Stimulated activated CD8-positive, alpha-beta memory T cell treated with anti-CD3 and anti-CD28 coated beads, Interleukin-7, amount 100 ng/mL, for 4 hours (primary cell): ENCODE data around the gene RASGRP2.
"Not testable (repeated sequence)": the region's sequence is repeated elsewhere in the genome, so short reads cannot be mapped to it uniquely, and the experiment has no call there.

ENCODE experiments used
- DNase-seq, 2 donors: peaks; one replicate each; pipeline ENCODE4 v3.0.0-alpha.2; 2020; ENCODE audit warnings: low read depth in 2 of 2

RASGRP2 gene

DNA sequence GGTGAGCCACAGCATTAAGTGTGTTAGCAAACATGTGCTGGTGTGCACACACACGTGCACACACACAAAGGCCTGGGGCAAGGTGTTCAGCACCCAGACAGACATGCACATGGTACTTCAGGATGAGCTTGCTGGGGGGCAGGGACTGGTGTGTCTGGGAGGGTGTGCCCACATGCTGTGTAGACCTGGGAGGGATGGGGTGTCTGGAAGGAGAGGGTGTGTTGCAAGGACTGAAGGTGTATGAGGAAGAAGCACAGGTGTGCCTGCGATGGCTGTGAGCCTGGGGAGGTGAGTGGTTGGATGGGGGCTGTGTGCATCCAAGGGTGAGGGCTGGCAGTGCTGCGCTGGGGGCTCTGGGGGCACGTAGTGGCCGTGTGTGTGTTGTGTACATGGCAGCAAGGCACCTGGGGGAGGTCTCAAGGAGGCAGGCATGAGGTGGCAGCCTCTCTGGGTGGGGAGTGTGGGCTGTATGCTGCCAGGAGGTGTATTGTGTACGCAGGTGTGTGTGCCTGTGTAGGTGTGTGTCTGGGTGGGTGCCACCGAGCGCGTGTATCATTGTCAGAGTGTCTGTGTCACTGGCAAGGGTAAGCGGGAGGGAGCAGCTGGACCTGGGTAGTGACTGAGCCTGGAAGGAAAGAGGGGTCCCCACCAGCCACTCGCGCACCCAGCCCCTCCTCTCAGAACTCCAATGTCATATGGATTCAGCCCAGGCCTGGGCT is 23.1 kb downstream of the RASGRP2 start:
- DNase-seq, result no peak

DNA sequence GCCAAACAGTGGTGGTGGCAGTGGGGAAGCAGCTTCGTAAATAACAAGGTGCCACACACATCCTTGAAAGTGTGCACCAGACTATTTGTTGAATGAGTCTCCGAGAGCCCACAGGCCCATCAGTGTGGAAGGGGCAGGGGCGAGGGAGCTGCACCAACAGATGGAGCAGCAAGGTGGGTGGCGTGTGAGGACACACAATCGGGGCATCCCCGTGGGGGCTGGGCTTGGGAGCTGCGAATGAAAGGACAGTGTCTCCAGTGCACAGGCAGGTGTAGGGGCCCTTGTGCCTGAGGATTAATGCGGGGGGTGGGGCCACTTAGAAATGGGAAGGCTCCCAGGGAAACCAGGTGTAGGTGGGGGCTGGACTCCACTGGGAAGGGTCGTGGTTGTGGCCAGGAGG is 23.8 kb downstream of the RASGRP2 start:
- no peak for DNase-seq

DNA sequence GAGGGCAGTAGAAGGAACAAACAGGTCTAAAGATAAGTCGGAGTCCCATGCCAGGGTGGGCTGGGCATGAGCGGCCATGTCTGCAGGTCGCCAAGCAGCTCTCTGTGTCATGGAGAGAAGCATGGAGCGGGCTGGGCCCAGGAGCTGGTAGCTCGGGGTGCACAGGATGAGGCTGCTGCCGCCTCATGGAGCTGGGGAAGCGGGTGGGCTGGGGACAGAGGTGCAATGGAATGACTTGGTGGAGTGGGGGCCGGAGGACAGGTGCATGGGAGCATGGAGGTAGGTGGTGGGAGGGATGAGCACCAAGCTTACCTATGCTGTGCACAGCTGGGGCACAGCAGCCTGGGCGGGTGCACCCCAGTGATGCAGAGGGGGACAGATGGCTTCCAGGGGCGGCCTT is 24.5 kb downstream of the RASGRP2 start:
- DNase-seq, result no peak

DNA sequence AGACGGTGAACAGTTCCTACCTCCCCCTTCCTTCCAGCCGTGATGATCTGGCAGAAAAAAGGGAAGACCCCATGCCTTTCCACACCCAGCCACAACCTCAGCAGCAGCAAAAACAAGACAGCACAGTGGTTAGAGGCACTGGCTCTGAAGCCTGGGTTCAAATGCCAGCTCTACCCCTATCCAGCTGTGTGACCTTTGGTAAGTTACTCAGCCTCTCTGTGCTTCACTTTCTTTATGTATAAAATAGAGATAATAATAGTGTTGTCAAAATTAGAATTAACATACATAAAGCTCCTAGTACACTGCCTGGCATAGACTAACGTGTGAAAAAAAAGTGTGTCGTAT is 25.2 kb downstream of the RASGRP2 start:
- DNase-seq, result no peak

DNA sequence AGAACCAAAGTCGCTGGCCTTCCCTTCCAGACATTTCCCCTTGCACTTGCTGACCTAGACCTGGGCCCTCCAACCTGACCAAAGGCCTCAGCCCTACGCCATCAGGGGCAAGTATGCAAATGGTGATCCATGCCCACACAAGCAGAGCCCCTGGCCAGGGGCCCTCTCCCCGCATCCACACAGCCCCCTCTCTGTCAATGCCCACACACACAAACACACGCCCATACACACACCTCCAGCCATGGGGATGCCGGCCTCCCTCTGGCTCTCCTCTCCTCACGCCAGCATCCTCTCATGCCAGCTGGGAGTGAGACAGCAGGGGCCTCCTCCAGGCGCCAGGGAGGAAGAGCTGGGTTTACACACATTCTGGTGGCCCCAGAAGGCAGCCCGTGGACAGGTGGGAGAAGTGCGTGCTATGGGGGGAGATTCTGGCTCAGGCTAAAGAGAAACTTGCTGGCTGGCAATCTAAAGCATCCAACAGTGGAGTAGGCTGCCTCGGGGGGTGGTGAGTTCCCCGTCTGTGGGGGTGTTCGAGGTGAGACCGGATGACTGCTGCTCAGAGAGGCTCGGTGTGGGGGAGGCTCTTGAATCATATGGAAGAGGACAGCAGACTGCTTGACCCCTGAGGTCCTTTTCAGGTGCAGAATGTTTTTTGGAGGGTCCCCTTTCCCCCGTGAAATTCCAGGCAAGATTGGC is 25.7 kb downstream of the RASGRP2 start:
- no peak for DNase-seq

DNA sequence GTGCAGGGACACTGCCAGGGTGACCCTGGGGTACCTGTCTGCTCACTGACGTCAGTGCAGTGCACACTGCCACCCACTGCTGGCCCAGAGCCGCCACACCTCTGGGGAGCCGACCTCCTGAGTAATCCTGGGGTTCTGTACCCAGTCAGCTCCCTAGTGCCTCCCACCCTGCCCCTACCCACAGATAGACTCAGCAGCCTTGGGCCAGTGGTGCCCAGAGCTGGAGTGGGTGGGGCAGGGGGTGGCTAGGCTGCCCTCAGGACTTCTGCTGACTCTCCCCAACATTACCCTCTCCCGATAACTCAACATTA is 26.7 kb downstream of the RASGRP2 start:
- no peak for DNase-seq

DNA sequence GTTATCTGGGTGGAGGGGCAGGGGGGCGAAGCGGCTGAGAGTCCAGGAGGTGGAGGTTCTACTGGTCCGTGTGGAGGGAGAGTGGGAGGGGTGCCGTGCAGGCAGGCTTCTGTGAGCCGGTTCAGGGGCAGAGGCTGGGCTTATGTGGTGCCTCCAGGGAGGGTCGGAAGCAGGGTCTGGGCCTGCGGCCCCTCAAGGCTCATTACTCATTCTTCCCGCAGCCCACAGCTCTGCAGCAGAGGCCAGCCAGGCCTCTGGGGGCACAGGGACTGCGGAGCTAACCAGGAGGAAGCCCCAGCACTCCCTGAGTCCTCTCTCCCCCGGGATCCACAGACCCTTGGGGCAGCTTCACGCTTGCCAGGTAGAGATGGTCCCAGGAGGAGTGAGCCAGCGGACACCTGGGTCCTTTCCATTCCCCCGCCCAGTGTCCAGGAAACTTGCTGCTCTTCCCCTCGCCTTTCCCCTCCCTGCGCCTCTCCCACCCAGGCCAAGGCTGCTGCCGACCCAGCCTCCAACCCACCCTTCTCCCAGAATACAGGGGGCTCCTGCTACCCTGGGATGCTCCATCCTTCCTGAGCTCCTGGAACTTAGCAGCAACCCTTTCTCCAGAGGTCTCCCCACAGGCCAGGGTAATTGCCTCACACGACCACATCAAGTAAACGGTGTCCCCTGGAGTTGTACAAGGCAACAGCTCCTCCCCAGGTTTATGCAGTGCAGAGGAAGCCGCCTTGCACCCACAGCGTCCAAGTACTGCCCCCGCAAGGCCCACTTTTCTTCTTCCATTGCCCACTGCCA is 27.3 kb downstream of the RASGRP2 start:
- no peak for DNase-seq

DNA sequence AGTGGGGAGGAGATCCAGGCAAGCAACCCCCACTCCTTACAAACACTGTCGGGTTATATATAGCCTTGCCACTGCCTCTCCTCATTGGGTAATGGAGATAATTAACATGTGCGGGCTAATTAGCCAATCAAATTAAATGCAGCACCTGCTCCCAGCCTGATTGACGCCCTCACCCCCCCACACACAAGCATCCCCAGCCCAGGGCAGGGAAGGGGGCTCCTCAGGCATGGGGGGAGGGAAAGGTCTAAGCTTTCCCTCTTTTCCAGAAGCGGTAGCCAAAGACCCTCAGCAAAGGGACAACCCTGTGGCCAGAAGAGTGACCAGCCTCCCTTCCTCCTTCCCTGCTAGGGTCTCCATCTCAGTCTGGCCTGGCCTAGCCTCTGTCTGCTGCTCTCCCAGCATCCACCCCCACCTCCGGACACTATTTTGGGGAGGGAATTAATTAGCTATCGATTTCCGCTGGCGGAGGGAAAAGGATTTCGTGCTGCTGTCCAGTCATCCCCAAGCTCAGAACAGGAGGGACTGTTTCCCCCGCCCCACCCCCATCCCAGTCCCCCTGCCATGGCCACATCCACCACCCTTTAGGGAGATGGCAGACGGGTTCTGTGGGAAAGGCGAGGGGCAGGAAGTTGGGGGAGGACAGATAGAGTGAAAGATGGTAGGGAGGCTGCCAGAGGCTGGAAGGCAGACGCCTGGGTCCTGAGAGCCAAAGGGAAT is 28.0 kb downstream of the RASGRP2 start:
- no peak for DNase-seq

DNA sequence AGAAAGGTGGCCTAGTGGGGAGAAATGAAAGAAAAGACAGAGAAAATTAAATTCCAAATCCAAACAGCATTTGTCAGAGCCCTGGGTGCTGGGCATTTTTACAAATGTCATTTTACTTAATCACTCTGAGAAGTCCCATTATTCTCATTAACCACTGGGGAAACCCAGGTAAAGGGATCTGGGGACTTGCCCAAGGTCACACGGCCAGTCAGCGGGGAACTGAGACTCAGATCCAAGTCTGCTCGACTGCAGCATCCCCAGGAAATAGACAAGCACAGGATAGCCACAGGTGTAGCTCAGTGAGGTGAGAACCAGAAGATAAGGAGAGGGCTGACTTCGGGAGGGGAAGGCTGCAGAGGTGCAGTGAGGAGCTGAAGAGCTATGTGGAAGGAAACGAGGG is 28.8 kb downstream of the RASGRP2 start:
- no peak for DNase-seq

DNA sequence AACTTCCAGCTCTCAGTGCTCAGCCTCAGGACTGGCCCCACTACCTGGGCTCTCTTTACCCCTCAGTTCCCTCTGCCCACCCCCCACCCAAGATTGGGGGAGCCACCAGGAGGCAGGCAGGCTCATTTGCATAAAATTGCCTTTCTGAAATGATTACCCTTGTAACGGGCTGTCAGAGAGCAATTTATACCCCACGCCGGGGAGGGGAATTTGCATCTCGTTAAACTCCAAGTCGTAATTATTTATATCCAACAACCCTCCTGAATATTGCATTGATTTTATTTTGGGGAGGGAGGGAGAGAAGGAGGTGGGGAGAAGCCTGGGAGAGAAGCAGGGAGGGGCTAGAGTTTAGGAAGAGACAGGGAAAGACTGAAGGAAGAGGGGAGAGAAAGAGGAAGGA is 29.3 kb downstream of the RASGRP2 start:
- no peak for DNase-seq

DNA sequence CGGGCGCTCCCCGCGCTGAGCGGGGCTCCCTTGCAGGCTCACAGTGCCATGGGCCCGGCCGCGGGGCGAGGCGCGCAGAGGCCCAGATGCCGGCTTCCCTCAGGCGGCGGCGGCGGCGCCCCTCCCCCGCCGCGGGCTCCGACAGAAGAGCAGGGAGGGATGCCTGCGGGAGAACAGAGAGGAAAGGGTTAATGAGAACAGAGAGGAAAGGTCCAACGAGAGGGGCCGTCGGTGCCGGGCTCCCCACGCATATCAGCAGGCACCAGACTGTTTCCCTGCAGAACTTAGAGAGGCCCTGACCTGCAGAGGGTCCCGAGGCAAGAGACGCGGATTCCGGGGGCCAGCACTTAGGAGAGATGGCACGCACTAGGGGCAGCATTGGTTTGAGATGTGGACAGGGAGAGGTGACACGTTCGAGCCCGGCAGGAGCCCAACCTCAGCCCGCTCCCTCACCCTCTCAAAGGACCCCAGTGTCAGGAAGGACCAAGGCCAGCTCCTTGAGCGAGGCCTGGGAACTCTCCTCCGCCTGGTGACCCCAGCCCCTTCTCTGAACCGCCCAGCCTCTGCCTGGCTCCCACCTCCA is 30.1 kb downstream of the RASGRP2 start:
- DNase-seq, result no peak

DNA sequence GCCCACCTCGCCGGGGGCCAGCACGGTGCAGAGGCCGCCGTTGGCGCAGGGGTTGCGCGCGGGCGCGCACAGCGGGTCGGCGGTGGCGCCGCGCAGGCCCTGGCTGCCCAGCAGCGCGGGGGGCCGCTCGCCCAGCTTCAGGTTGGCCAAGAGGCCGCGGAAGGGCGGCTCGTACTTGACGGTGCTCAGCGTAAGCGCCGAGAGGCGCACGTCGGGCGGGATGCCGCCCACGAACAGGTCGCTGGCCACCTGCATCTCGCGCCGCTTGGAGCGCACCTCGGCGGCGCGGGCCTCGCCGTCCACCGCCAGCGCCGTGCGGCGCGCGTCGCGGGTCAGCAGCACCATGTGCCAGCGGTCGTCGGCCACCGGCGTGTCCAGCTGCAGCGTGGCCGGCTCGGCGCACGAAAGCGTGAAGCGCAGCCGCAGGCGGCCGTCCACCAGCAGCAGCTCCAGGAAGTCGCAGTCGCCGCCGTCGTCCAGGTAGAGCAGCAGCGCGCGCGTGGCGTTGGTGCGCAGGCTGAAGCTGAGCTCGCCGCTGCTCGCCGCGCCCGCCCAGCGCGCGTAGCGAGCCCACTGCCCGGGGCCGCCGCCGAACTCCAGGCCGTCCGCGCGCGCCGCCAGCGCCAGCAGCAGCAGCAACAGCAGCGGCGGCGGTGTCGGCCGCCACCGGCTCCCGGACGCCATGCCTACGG is 30.8 kb downstream of the RASGRP2 start:
- DNase-seq, result no peak

DNA sequence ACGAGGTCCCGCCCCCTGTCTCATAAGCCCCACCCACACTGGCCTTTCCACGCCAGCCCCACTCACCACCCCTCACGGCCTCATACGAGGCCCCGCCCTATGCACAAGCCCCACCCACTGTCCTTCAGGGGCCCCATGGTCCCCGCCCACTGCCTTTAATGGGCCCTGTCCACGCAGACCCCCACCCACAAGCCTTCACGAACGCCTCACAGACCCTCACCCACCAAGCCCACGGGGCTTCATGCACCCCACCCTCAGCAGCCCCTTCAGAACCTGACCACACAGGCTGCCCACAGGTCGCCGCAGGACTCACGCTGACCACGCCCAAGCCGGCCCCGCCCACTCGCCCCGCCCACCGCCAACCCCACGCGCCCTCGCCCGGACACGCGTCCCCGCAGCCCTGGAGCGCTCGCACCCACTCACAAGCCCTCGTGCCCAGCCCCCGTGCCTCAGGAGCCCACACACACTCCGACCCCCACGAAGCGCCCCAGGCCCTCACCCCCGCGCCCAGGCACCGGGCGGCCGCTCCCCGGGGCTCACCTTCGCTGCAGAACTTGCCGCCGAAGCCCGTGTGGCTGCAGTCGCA is 31.4 kb downstream of the RASGRP2 start:
- DNase-seq, result no peak

DNA sequence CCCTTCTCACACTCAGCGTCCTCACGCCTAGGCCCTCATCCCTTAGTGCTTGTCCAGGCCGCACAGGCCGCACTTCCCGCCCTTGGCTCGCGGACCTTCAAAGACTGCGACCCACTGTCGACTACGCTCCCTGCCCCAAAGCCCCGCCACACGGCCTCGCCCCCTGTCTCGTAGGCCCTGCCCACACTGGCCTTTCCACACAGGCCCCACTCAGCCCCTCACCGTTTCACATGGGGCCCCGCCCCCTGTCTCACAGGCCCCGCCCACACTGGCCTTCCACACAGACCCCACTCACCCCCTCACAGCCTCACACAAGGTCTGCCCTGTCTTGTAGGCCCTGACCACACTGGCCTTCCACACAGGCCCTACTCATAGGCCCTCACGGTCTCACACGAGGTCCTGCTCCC is 32.0 kb downstream of the RASGRP2 start:
- no peak for DNase-seq

DNA sequence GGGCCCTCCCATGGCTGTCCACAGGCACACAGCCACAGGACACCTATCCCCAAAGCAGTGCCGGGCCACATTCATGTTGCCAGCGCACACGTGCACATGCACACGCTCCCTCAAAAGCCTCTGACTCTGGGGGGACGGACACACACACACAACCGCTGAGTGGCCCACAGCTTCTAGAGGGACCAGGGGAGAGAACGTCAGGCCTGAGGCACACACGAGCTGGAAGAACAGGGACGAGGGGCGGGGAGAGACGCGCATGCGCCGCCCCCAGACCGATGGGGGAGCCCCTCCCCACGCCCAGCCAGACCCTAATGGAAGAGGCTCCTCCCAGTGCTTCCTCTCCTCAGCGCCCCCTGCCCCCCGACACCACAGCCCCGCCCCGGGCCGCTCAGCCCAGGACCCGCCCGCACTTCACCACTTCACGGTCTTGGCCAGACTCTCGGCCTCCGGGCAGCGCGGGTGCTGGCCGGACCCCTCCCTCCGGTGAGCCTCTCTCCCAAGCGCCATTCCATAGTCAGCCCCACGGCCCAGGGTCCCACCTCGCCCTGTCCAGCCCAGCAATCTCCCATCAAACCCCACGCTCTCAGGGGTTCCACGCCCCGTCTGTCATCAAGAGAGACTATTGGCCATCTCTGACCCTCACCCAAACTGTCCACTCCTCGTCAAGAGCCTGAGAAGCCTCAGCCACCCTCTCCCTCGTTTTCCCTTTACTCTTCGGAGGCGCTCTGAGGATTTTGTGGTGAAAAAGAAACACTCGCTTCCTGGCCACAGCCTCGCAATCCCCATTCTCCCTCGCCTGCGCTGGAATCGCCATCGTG is 32.6 kb downstream of the RASGRP2 start:
- no peak for DNase-seq

DNA sequence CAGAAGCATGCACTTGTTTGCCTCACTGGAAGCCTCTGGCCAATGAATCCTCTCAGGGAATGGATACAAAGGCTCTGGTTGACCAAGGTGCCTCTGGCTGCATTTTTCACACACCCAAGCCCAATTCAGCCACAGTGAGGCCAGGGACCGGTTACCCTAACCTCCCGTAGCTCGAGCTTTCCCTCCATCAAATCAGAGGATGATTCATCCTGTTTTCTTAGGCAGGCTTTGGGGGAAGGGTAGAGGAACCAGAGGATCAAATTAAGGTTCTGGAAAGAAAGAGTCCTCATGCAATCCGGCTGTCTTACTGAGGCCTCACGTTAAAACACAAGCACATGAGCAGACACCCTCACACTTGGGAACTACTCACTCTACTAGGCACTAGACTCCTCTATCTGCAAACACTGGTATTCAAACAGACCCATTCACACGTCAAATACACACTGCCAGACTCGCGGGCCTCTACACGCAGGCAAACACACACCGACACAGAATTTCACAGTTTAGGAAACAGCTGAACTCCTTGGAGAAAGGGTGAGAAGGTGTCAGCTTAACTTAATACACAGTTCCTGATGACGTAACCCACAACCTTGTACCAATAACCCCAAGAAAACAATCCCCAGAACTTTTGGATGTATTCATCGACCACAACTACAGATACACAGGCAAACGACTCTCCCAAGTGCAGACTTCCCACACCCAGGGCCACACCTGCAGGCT is 33.4 kb downstream of the RASGRP2 start:
- DNase-seq, result no peak

DNA sequence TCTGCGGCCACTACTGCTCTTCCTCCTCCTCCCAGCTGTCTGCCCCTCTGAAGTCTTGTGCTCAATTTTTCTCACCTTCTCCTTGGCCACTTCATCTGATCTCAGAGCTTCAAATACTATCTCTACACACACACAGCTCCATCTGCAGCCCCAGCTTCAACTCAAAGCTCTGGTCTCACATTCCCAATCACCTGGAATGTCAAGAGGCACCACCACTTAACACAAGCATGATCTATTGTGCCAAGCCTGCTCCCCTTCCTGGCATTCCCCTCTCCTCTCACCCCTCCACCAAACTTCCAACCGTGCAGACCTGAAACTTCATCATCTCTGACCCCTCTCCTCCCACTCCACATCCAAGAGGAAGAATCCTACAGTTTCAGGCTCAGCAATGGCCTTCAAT is 38.4 kb downstream of the RASGRP2 start:
- DNase-seq, result no peak

DNA sequence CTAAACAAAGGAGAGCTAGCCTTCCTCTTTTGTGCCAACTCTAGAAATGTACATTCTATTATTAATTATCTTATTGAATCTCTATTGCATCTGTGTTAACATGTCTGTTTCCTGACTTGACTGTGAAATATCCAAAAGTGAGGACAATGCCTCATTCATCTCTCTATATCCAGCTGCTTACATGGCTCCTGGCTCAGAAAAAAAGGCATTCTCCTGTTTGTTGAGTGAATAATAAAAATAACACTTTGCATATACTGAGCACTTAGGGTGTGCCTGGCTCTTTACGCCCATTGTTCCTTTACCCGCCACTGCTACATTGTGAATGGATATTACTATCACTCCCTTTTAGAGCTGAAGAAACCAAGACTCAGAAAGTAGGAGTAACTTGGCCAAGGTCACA is 40.9 kb downstream of the RASGRP2 start:
- DNase-seq, result no peak

DNA sequence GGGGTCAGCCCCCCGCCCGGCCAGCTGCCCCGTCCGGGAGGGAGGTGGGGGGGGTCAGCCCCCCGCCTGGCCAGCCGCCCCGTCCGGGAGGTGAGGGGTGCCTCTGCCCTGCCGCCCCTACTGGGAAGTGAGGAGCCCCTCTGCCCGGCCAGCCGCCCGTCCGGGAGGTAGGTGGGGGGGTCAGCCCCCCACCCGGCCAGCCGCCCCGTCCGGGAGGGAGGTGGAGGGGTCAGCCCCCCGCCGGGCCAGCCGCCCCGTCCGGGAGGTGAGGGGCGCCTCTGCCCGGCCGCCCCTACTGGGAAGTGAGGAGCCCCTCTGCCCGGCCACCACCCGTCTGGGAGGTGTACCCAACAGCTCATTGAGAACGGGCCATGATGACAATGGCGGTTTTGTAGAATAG is 42.0 kb downstream of the RASGRP2 start:
- DNase-seq, result not testable (repeated sequence)

DNA sequence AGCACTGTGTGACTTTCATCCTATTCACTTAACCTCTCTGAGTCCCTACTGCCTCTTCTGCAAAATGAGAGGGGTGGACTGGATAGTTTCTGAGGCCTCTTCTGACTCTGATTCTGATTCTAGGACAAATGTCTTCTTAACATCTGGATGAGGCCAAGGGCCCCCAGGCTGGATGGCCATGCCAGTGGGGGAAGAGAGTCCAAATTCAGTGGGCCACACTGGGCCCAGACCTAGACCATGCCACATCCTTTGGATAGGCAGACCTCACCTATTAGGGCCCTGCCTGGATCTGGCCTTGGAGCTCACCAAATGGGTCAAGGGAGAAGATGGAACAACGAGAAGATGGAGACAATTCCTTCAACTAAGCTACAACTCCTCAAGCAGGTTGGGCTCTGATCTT is 45.5 kb downstream of the RASGRP2 start:
- DNase-seq, result no peak
